IPS-20b (cell line): ENCODE measurements around the gene PTPRCAP.
A peak's percentile ranks its signal among the peaks of the same experiment; 100 is the strongest.
"Not testable (repeated sequence)": the region's sequence is repeated elsewhere in the genome, so short reads cannot be mapped to it uniquely, and the experiment has no call there.

Experiments
- H3K27ac ChIP-seq: one replicate; pipeline ENCODE4 v1.5.1; 2013; ENCODE audit warnings: low read length
- H3K27me3 ChIP-seq: 2 replicates; pipeline ENCODE4 v1.6.1; 2013; ENCODE audit warnings: mild to moderate bottlenecking, low read length, inconsistent platforms; ENCODE audit not compliant: insufficient read depth
- H3K36me3 ChIP-seq: 2 replicates; pipeline ENCODE4 v1.6.1; 2013; ENCODE audit warnings: low read depth, mild to moderate bottlenecking, inconsistent platforms, low read length, moderate library complexity; ENCODE audit not compliant: insufficient read depth
- H3K4me1 ChIP-seq: 2 replicates; pipeline ENCODE4 v1.6.1; 2013; ENCODE audit warnings: mild to moderate bottlenecking, control low read depth, inconsistent platforms, low read length, moderate library complexity; ENCODE audit not compliant: insufficient read depth
- H3K4me3 ChIP-seq: 2 replicates; pipeline ENCODE4 v1.5.1; 2013; ENCODE audit warnings: mild to moderate bottlenecking, low read length, inconsistent platforms
- H3K9ac ChIP-seq: 2 replicates; pipeline ENCODE4 v1.6.1; 2013; ENCODE audit warnings: low read depth, mild to moderate bottlenecking, inconsistent platforms, low read length, moderate library complexity
- H3K9me3 ChIP-seq: 2 replicates; pipeline ENCODE4 v1.6.1; 2013; ENCODE audit warnings: mild to moderate bottlenecking, low read depth, low read length, inconsistent platforms; ENCODE audit not compliant: insufficient read depth

PTPRCAP gene

GRCh38 chr11:67428052-67429001 lies 9.2 kb downstream of the PTPRCAP start, which contains the start of gene RPS6KB2:
TSS of gene RPS6KB2 (plus strand) at chr11:67428494. CDS start at chr11:67428546, 52 bp downstream.
- Histone ChIP-seq H3K27ac (peak within 1 kb of the TSS; percentile 45), H3K27me3 (no peaks in the 10 kb centered on the region), H3K36me3 (peaks cover 23% of the 10 kb centered on the region; the same call in 1 of the 2 replicates), H3K4me3 (peak within 1 kb of the TSS; percentile 89), H3K9me3 (no peaks in the 10 kb centered on the region), H3K4me1 (no peaks in the 10 kb centered on the region; the same call in 1 of the 2 replicates), H3K9ac (peak within 1 kb of the TSS; percentile 91)

GRCh38 chr11:67427364-67427859 lies 10.1 kb downstream of the PTPRCAP start:
- peak overlapping the region; percentile 89 for H3K4me3 ChIP-seq

GRCh38 chr11:67423891-67424613 lies 13.4 kb downstream of the PTPRCAP start:
- no peaks in the 10 kb centered on the region; the same call in 1 of the 2 replicates for H3K4me1 ChIP-seq
- no peaks in the 10 kb centered on the region for H3K9me3 ChIP-seq
- H3K9ac ChIP-seq = no peak overlapping the region
- H3K4me3 ChIP-seq = no peak overlapping the region
- peaks cover 9% of the 10 kb centered on the region for H3K27me3 ChIP-seq
- no peak overlapping the region for H3K27ac ChIP-seq
- no peaks in the 10 kb centered on the region for H3K36me3 ChIP-seq

More at GRCh38 chr11:67427364-67427859, 10.1 kb downstream of the PTPRCAP start:
- H3K27me3 ChIP-seq, H3K9me3 ChIP-seq, H3K27ac ChIP-seq, H3K4me1 ChIP-seq: not testable (repeated sequence)
- H3K9ac ChIP-seq = peak overlapping the region; percentile 91; the same call in 1 of the 2 replicates
- peaks cover 17% of the 10 kb centered on the region; the same call in 1 of the 2 replicates for H3K36me3 ChIP-seq

DNA sequence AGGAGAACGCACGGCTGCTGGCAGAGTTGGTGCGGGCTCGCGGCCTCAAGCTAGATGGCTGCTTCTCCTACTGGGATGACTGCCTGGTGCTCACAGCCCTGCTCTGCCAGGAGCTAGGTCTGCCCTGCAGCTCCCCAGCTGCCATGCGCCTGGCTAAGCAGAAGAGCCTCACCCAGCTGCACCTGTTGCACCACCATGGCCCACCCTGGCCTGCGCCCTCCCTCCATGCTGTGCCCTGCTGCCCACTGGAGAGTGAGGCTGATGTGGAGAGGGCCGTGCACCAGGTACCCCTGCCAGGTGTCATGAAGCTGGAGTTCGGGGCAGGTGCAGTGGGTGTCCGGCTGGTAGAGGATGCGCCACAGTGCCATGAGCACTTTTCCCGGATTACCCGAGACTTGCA lies 14.0 kb downstream of the PTPRCAP start:
- Histone ChIP-seq H3K27ac (no peak overlapping the region), H3K9ac (no peak overlapping the region), H3K36me3 (no peaks in the 10 kb centered on the region), H3K4me3 (no peak overlapping the region), H3K9me3 (no peaks in the 10 kb centered on the region), H3K27me3 (peaks cover 9% of the 10 kb centered on the region), H3K4me1 (no peaks in the 10 kb centered on the region; the same call in 1 of the 2 replicates)

DNA sequence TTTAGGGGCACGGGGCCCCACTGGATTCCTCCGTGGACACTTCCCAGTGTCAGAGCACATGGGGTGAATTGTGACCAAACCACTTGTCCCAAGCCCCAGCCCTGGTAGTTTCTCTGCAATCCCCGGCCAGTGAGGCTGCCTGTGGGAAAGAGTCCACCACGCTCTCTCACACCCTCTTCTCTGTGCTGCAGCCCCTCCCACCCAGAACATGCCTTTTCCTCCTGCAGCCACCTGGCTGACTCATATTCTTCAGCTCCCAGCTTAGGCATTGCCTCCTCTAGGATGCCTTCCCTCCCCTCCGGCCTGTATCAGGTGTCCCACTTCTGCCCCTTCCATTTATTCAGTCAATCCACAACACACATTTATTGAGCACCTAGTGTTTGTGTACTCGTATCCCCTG lies 14.6 kb downstream of the PTPRCAP start:
- H3K27ac ChIP-seq = no peak overlapping the region
- H3K4me1 ChIP-seq = no peaks in the 10 kb centered on the region; the same call in 1 of the 2 replicates
- no peaks in the 10 kb centered on the region for H3K9me3 ChIP-seq
- H3K36me3 ChIP-seq = no peaks in the 10 kb centered on the region
- H3K9ac ChIP-seq = no peak overlapping the region
- H3K27me3 ChIP-seq = peaks cover 9% of the 10 kb centered on the region
- H3K4me3 ChIP-seq = no peak overlapping the region

DNA sequence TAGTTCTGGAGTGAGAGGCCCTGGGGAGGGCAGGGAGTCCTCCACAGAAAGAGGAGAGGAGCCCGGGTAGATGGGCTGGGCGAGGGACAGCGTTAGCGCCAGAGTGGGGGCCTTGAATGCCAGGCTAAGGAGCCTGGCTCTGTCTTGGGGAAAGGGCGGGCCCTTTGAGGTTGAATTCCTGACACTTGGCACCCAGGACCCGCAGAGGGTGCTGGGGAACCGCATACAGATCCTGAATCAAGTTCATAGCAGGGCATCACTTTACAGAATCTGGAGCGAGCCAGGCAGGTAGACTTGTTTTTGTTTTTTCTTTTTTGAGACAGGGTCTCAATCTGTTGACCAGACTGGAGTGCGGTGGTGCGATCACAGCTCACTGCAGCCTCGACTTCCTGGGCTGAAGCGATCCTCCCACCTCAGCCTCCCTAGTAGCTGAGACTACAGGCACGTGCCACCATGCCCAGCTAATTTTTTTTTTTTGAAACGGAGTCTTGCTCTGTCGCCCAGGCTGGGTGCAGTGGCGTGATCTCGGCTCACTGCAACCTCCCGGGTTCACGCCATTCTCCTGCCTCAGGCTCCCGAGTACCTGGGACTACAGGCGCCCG lies 16.0 kb downstream of the PTPRCAP start:
- peak overlapping the region; percentile 50; the same call in 1 of the 2 replicates for H3K4me3 ChIP-seq
- no peaks in the 10 kb centered on the region for H3K9me3 ChIP-seq
- H3K4me1 ChIP-seq = no peaks in the 10 kb centered on the region
- no peak overlapping the region for H3K27ac ChIP-seq
- H3K36me3 ChIP-seq = no peaks in the 10 kb centered on the region
- H3K27me3 ChIP-seq = peaks cover 9% of the 10 kb centered on the region
- H3K9ac ChIP-seq = no peak overlapping the region

DNA sequence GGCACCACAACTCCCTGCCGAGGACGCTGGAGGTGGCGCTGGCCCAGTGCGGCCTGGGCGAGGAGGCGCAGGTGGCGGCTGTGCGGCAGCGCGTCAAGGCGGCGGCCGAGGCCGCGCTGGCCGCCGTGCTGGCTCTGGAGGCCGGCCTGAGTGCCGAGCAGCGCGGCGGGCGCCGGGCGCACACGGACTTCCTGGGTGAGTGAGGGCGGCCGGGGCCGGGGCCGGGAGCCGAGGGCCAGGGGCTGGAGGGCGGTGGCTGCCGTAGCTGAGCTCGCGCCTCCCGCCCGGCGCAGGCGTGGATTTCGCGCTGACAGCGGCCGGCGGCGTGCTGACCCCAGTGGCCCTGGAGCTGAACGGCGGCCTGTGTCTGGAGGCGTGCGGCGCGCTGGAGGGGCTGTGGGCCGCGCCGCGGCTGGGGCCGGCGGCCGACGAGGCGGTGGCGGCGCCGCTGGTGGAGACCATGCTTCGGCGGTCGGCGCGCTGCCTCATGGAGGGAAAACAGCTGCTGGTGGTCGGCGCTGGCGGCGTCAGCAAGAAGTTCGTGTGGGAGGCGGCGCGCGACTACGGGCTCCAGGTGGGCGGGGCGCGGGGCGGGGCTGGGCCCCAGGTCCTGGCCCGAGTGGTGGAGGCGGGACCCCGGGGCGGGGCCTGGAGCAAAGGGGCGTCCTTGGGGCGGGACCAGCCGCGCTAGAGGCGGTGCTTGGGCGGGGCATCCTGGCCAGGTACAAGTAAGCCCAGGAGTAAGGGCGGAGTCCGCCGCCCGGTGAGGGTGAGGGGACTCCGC lies 16.6 kb downstream of the PTPRCAP start:
- no peak overlapping the region for H3K27ac ChIP-seq
- 0 out of 2 replicates have a peak, but pooled peaks cover 3% of the 10 kb centered on the region for H3K4me1 ChIP-seq
- H3K36me3 ChIP-seq = no peaks in the 10 kb centered on the region
- peaks cover 16% of the 10 kb centered on the region for H3K27me3 ChIP-seq
- H3K4me3 ChIP-seq = peak overlapping the region; percentile 63
- no peaks in the 10 kb centered on the region for H3K9me3 ChIP-seq
- H3K9ac ChIP-seq = peak overlapping the region; percentile 21; the same call in 1 of the 2 replicates

DNA sequence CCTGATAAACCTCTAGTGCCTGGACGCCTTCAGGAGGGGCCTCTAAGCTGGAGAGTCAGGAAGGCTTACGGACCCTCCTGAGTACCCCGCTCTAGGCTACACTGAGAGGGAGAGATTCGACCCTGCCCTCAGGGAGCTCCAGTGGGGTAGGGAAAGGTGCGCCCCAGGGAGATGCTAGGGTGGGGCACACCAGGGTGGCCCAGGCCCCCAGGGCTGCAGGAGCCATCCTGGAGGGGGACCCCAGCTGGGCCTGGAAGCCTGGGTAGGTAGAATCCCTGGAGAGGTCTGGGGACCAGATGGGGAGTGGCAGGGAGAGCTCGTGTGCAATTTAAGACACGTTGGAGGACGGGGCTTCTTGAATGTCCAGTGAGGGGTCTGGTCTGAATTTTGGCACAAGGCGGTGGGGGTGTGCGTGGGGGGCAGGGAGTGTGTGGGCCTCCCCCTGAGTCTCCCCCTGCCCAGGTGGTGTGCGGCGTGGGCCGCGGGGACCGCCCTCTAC lies 17.3 kb downstream of the PTPRCAP start:
- peak overlapping the region; percentile 63 for H3K4me3 ChIP-seq
- peak overlapping the region; percentile 21; the same call in 1 of the 2 replicates for H3K9ac ChIP-seq
- 0 out of 2 replicates have a peak, but pooled peaks cover 3% of the 10 kb centered on the region for H3K4me1 ChIP-seq
- H3K27me3 ChIP-seq = peaks cover 18% of the 10 kb centered on the region
- no peaks in the 10 kb centered on the region for H3K9me3 ChIP-seq
- H3K36me3 ChIP-seq = no peaks in the 10 kb centered on the region
- no peak overlapping the region for H3K27ac ChIP-seq

GRCh38 chr11:67419325-67420049 lies 18.0 kb downstream of the PTPRCAP start:
- H3K9ac ChIP-seq = no peak overlapping the region; the same call in 1 of the 2 replicates
- H3K9me3 ChIP-seq = no peaks in the 10 kb centered on the region
- 0 out of 2 replicates have a peak, but pooled peaks cover 3% of the 10 kb centered on the region for H3K4me1 ChIP-seq
- peak overlapping the region; percentile 63; the same call in 1 of the 2 replicates for H3K4me3 ChIP-seq
- H3K36me3 ChIP-seq = no peaks in the 10 kb centered on the region
- no peak overlapping the region for H3K27ac ChIP-seq
- H3K27me3 ChIP-seq = peaks cover 25% of the 10 kb centered on the region
